Measurements from ENCODE around the gene CAPN5.

DNA sequence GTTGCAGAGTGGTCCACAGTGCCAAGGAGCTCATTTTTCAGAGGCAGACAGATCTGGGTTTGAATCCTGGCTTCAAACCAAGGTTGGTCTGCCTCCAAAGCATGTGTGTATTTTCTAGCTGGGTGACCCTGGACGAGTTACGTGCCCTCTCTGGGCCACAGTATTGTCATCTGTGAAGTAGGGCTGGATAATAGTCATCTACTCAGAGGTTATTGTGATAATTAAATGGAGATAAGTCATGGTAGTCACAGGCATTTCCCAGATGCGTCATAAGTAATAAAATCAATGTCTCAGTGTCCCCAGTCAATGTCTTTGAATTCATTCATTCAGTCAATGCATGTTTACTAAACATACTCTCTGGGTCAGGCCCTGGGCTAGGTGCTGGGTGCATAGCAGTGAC, 44.5 kb downstream of the CAPN5 start:
- TF ChIP-seq HMG20A (CRISPR knock-in tag; IDR thresholded peaks at IDR 0.05; ENCODE audit: borderline replicate concordance): no peak
- TF ChIP-seq, protein P1, sequence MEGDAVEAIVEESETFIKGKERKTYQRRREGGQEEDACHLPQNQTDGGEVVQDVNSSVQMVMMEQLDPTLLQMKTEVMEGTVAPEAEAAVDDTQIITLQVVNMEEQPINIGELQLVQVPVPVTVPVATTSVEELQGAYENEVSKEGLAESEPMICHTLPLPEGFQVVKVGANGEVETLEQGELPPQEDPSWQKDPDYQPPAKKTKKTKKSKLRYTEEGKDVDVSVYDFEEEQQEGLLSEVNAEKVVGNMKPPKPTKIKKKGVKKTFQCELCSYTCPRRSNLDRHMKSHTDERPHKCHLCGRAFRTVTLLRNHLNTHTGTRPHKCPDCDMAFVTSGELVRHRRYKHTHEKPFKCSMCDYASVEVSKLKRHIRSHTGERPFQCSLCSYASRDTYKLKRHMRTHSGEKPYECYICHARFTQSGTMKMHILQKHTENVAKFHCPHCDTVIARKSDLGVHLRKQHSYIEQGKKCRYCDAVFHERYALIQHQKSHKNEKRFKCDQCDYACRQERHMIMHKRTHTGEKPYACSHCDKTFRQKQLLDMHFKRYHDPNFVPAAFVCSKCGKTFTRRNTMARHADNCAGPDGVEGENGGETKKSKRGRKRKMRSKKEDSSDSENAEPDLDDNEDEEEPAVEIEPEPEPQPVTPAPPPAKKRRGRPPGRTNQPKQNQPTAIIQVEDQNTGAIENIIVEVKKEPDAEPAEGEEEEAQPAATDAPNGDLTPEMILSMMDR (CRISPR knock-in tag; IDR thresholded peaks at IDR 0.05): no peak
- no peak for TF ChIP-seq KAT2B (IDR thresholded peaks at IDR 0.05; ENCODE audit: borderline replicate concordance, low read depth, low read length)
- no peak for TF ChIP-seq POLR2A (IDR thresholded peaks at IDR 0.05; ENCODE audit: insufficient read depth in 1 of 2, low read depth in 2 of 2, low read length in 2 of 2)
- no peak for TF ChIP-seq ETV6 (CRISPR knock-in tag; conservative IDR thresholded peaks at IDR 0.05)
- no peak for TF ChIP-seq YY1 (IDR thresholded peaks at IDR 0.05; ENCODE audit: insufficient read depth, insufficient replicate concordance, low read depth, low read length)

All from HepG2 (cell line).